HepG2 (cell line): ENCODE results near the gene ZNF367. TPM values are rescaled to one million over a fixed set of nuclear protein-coding genes. Genes with fewer than 3 reads are reported as not detected.

ENCODE experiments used
- ARID2 ChIP-seq: sonication (generic); formaldehyde crosslinking; IDR thresholded peaks from 2 replicates; pipeline ENCODE4 v1.8.1; 2022; ENCODE audit warnings: mild to moderate bottlenecking, missing genetic modification reagents, borderline replicate concordance
- CCDC6 ChIP-seq: sonication (generic); formaldehyde crosslinking; IDR thresholded peaks from 2 replicates; pipeline ENCODE4 v1.8.1; 2022; ENCODE audit warnings: mild to moderate bottlenecking, missing genetic modification reagents, moderate library complexity
- KLF11 ChIP-seq: IDR thresholded peaks from 2 replicates; pipeline ENCODE4 v1.6.1; 2016; ENCODE audit warnings: missing compliant biosample characterization
- MAFF ChIP-seq: IDR thresholded peaks from 2 replicates; pipeline ENCODE4 v1.6.1; 2011; ENCODE audit warnings: low read depth, low read length, improper control_type of control experiment
- NR2F1 ChIP-seq, 2 experiments: fragments of 450-650 bp in 1 of 2; formaldehyde crosslinking in 1 of 2; IDR thresholded peaks; 2 replicates each; pipeline versions ENCODE4 v1.5.0 to v1.6.1; 2016 to 2020; ENCODE audit warnings: mild to moderate bottlenecking in 1 of 2, missing compliant biosample characterization in 1 of 2, missing genetic modification reagents in 1 of 2, moderate library complexity in 1 of 2
- YEATS2 ChIP-seq: sonication (generic); formaldehyde crosslinking; IDR thresholded peaks from 2 replicates; pipeline ENCODE4 v1.4.0; 2020; ENCODE audit warnings: missing genetic modification reagents, borderline replicate concordance
- ZIK1 ChIP-seq: sonication (generic); formaldehyde crosslinking; IDR thresholded peaks from 2 replicates; pipeline ENCODE4 v1.5.0; 2020; ENCODE audit warnings: mild to moderate bottlenecking, low read depth, missing genetic modification reagents, borderline replicate concordance
- ZKSCAN1 ChIP-seq: fragments of 150-350 bp; IDR thresholded peaks from 2 replicates; pipeline ENCODE4 v1.6.1; 2014; ENCODE audit warnings: low read length
- ZNF274 ChIP-seq: sonication (generic); formaldehyde crosslinking; IDR thresholded peaks from 2 replicates; pipeline ENCODE4 v1.5.1; 2020; ENCODE audit warnings: mild to moderate bottlenecking, missing genetic modification reagents
- ZNF296 ChIP-seq: sonication (generic); formaldehyde crosslinking; conservative IDR thresholded peaks from 2 replicates; pipeline ENCODE4 v1.5.0; 2020; ENCODE audit warnings: mild to moderate bottlenecking, missing genetic modification reagents
- ZNF3 ChIP-seq: IDR thresholded peaks from 2 replicates; pipeline ENCODE4 v1.7.0; 2017; ENCODE audit warnings: inconsistent platforms
- ZNF329 ChIP-seq: sonication (generic); formaldehyde crosslinking; IDR thresholded peaks from 2 replicates; pipeline ENCODE4 v1.9.0; 2021; ENCODE audit warnings: low read depth, mild to moderate bottlenecking, missing genetic modification reagents
- ZNF432 ChIP-seq: sonication (generic); formaldehyde crosslinking; IDR thresholded peaks from 2 replicates; pipeline ENCODE4 v1.5.0; 2020; ENCODE audit warnings: missing genetic modification reagents, mild to moderate bottlenecking, borderline replicate concordance
- ZNF589 ChIP-seq: sonication (generic); formaldehyde crosslinking; conservative IDR thresholded peaks from 2 replicates; pipeline ENCODE4 v1.8.0; 2022; ENCODE audit warnings: mild to moderate bottlenecking, moderate library complexity, missing genetic modification reagents
- ZNF629 ChIP-seq: sonication (generic); formaldehyde crosslinking; conservative IDR thresholded peaks from 2 replicates; pipeline ENCODE4 v1.5.0; 2020; ENCODE audit warnings: missing genetic modification reagents
- ZNF841 ChIP-seq: sonication (generic); formaldehyde crosslinking; IDR thresholded peaks from 2 replicates; pipeline ENCODE4 v1.8.1; 2023; ENCODE audit warnings: missing genetic modification reagents, borderline replicate concordance
- polyA plus RNA-seq, 8 experiments: library from polyadenylated mRNA; depleted of rRNA in 3 of 8; stranded (reverse) in 7 of 8; unstranded in 1 of 8; fragments of >200 nt; fragmentation: Illumina TruSeq in 4 of 8; extraction: Trizol in 4 of 8; gene quantifications; 2 replicates each; pipeline versions ENCODE4 v1.2.1 to v1.2.3, GENCODE V29; 2011 to 2016; ENCODE audit warnings: low read depth in 4 of 8, missing spikeins in 1 of 8, mixed read lengths in 1 of 8; ENCODE audit not compliant: insufficient read depth in 1 of 8
- total RNA-seq, 5 experiments: library from RNA; depleted of rRNA; stranded (reverse); fragments of >200 nt; fragmentation: Illumina TruSeq; extraction: Trizol; gene quantifications; 2 replicates each; pipeline ENCODE4 v1.2.3, GENCODE V29; 2016; ENCODE audit warnings: low read depth in 1 of 5
- TF ChIP-seq, protein P1 (sequence below): sonication (generic); formaldehyde crosslinking; IDR thresholded peaks from 2 replicates; pipeline ENCODE4 v1.4.0; 2020; ENCODE audit warnings: missing genetic modification reagents, low read depth, mild to moderate bottlenecking, borderline replicate concordance
- TF ChIP-seq, protein P2 (sequence below): sonication (generic); formaldehyde crosslinking; IDR thresholded peaks from 2 replicates; pipeline ENCODE4 v1.4.0; 2020; ENCODE audit warnings: missing genetic modification reagents
- TF ChIP-seq, protein P3 (sequence below): sonication (generic); formaldehyde crosslinking; IDR thresholded peaks from 2 replicates; pipeline ENCODE4 v1.9.0; 2022; ENCODE audit warnings: low read depth, missing genetic modification reagents
- TF ChIP-seq, protein P4 (sequence below): sonication (generic); formaldehyde crosslinking; IDR thresholded peaks from 2 replicates; pipeline ENCODE4 v1.4.0; 2020; ENCODE audit warnings: missing genetic modification reagents

The ZNF367 gene
- total and polyA plus RNA-seq, 2 of the 13 experiments (the other 11 are each of a cell fraction or from before 2014, with no cell fraction given) = 2.9 to 7.7 TPM

DNA sequence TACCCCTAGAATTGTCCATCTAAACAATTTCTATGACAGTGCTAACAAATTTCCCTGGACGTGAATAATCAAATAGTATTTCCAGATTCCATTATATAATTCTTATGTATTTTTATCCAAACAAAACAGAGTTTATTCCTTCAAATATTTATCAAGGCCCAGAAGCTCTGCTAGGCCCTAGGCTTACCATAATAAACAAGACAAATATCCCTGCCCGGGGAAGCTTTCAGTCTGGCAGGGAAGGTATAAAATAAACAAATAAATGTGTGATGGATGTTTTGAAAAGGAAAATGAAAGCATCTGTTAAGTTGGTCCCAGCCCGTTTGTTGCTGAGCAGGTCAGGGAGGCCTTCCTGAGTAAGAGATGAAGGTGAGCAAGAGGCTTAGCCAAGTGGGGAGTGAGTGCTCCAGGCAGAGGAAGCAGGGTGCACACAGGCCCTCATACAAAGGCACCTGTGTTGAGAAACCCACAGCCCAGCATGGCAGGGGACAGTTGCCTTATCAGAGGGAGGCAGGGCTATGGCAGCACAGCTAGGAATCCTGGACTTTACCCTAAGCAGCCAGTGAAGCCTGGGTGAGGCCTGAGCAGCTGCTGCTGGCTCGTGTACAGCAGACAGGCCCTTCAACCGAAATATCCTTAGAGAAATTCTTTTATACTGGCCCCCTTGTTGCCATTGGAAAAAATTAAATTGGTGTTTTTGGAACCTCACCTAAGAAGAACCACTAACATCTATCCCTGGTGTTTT lies 27.0 kb downstream of the ZNF367 start (continued):
- TF ChIP-seq ZNF296 (no peak), ZNF274 (CRISPR knock-in tag) (peak; percentile 65; the same call in 1 of the 2 replicates), ARID2 (CRISPR knock-in tag) (no peak), CCDC6 (peak; percentile 79), ZNF589 (CRISPR knock-in tag) (no peak), KLF11 (CRISPR knock-in tag) (peak; percentile 84), ZKSCAN1 (0 out of 2 replicates have a peak, but pooled peaks have one; percentile 36), ZNF432 (CRISPR knock-in tag) (no peak), ZNF3 (CRISPR knock-in tag) (no peak), ZNF629 (CRISPR knock-in tag) (no peak; the same call in 1 of the 2 replicates), NR2F1 (CRISPR knock-in tag; IDR thresholded peaks at IDR 0.05) (no peak), MAFF (no peak), ZNF841 (CRISPR knock-in tag) (no peak), YEATS2 (CRISPR knock-in tag) (peak; percentile 73; the same call in 1 of the 2 replicates), ZNF329 (CRISPR knock-in tag) (no peak), ZIK1 (CRISPR knock-in tag) (no peak)
- TF ChIP-seq, protein P1, sequence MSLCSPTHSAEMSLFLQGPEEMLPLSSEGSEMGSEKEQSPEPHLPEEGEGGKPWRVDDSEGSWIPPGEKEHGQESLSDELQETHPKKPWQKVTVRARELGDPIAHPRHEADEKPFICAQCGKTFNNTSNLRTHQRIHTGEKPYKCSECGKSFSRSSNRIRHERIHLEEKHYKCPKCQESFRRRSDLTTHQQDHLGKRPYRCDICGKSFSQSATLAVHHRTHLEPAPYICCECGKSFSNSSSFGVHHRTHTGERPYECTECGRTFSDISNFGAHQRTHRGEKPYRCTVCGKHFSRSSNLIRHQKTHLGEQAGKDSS (CRISPR knock-in tag) = no peak; the same call in 1 of the 2 replicates
- TF ChIP-seq, protein P2, sequence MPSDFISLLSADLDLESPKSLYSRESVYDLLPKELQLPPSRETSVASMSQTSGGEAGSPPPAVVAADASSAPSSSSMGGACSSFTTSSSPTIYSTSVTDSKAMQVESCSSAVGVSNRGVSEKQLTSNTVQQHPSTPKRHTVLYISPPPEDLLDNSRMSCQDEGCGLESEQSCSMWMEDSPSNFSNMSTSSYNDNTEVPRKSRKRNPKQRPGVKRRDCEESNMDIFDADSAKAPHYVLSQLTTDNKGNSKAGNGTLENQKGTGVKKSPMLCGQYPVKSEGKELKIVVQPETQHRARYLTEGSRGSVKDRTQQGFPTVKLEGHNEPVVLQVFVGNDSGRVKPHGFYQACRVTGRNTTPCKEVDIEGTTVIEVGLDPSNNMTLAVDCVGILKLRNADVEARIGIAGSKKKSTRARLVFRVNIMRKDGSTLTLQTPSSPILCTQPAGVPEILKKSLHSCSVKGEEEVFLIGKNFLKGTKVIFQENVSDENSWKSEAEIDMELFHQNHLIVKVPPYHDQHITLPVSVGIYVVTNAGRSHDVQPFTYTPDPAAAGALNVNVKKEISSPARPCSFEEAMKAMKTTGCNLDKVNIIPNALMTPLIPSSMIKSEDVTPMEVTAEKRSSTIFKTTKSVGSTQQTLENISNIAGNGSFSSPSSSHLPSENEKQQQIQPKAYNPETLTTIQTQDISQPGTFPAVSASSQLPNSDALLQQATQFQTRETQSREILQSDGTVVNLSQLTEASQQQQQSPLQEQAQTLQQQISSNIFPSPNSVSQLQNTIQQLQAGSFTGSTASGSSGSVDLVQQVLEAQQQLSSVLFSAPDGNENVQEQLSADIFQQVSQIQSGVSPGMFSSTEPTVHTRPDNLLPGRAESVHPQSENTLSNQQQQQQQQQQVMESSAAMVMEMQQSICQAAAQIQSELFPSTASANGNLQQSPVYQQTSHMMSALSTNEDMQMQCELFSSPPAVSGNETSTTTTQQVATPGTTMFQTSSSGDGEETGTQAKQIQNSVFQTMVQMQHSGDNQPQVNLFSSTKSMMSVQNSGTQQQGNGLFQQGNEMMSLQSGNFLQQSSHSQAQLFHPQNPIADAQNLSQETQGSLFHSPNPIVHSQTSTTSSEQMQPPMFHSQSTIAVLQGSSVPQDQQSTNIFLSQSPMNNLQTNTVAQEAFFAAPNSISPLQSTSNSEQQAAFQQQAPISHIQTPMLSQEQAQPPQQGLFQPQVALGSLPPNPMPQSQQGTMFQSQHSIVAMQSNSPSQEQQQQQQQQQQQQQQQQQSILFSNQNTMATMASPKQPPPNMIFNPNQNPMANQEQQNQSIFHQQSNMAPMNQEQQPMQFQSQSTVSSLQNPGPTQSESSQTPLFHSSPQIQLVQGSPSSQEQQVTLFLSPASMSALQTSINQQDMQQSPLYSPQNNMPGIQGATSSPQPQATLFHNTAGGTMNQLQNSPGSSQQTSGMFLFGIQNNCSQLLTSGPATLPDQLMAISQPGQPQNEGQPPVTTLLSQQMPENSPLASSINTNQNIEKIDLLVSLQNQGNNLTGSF (CRISPR knock-in tag) = 0 out of 2 replicates have a peak, but pooled peaks have one; percentile 57
- TF ChIP-seq, protein P3, sequence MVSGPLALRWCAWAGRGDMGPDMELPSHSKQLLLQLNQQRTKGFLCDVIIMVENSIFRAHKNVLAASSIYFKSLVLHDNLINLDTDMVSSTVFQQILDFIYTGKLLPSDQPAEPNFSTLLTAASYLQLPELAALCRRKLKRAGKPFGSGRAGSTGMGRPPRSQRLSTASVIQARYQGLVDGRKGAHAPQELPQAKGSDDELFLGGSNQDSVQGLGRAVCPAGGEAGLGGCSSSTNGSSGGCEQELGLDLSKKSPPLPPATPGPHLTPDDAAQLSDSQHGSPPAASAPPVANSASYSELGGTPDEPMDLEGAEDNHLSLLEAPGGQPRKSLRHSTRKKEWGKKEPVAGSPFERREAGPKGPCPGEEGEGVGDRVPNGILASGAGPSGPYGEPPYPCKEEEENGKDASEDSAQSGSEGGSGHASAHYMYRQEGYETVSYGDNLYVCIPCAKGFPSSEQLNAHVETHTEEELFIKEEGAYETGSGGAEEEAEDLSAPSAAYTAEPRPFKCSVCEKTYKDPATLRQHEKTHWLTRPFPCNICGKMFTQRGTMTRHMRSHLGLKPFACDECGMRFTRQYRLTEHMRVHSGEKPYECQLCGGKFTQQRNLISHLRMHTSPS (CRISPR knock-in tag) = peak; percentile 89
- TF ChIP-seq, protein P4, sequence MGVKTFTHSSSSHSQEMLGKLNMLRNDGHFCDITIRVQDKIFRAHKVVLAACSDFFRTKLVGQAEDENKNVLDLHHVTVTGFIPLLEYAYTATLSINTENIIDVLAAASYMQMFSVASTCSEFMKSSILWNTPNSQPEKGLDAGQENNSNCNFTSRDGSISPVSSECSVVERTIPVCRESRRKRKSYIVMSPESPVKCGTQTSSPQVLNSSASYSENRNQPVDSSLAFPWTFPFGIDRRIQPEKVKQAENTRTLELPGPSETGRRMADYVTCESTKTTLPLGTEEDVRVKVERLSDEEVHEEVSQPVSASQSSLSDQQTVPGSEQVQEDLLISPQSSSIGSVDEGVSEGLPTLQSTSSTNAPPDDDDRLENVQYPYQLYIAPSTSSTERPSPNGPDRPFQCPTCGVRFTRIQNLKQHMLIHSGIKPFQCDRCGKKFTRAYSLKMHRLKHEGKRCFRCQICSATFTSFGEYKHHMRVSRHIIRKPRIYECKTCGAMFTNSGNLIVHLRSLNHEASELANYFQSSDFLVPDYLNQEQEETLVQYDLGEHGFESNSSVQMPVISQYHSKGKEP (CRISPR knock-in tag) = 0 out of 2 replicates have a peak, but pooled peaks have one; percentile 78
